Activated T-cell treated with anti-CD3 and anti-CD28 coated beads for 48 hours (primary cell): Measurements from ENCODE around the gene VWA8.
"Not testable (repeated sequence)": the region's sequence is repeated elsewhere in the genome, so short reads cannot be mapped to it uniquely, and the experiment has no call there.

Experiments used
- DNase-seq: peaks from one replicate; pipeline ENCODE4 v3.0.0-alpha.2; 2020; ENCODE audit warnings: low read depth

VWA8 gene

DNA sequence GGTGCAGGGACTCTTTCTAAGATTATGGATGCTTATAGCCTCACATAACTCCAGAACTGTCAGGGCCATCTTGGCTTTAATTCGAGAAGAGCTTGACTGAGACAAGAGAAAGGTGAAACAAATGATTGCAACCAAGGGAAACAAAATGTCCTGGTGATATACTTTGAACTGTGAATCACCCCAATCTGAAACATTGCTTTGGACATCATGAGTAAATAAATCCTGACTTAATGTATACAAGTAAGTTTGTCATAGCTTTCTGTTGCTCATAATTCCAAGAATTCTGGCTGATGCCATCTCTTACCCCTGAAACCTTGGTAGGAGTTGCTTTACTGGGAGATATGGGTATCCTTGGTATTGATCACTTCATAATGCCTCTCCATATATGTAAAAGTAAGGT lies 5.8 kb upstream of the VWA8 start:
- no peak for DNase-seq

DNA sequence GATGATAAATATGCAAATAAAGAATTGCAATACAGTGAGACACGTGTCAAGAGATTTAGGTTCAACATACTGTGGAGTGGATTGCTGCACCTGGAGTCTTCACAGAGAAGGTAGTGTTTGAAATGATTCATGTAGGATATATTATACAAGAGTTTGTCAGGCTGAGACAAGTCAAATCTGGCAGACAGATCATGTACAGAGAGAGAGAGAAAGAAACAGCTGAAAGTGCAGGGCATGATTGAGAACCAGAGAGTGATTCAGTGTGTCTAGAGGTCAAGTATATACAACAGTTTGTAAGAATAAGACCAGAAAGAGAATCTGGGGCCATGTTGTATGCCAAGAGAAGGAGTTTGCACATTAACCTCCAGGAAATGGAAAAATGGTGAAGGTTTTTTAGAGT lies 2.1 kb upstream of the VWA8 start:
- no peak for DNase-seq

DNA sequence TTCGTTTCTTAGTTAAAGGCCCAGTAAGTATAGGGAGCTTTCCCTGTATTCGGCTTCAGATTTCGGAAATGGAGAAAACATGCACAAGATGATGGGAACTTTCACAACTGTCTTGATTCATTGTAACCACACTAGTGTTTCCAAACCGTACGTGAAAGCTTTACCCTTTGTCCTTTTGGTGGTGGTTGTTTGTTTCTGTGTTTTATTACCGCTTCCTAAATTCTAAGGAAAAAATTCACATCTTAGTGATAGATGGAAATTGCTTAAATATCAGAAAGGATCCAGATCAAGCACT lies 504 bp upstream of the VWA8 start:
- no peak for DNase-seq

DNA sequence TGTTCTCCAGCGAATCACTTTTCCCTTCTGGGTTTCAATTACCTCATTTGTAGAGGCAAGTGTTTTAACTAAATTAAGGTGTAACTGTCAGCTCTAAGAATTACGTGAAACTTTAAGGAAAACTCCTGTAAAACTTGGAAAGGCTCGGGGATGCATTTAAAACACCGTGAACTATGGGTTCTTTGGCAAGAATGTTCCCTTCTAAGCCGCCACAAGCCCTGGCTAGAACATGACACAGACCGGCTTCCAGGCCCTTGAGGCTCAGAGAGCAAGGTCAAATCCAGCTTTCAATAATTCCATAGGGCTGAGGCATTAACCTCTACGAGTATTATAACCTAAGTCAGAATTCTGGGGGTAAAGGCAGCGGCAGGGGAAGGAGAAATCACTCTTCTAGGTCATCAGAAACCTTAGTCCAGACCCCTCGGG lies 685 bp downstream of the VWA8 start:
- no peak for DNase-seq

DNA sequence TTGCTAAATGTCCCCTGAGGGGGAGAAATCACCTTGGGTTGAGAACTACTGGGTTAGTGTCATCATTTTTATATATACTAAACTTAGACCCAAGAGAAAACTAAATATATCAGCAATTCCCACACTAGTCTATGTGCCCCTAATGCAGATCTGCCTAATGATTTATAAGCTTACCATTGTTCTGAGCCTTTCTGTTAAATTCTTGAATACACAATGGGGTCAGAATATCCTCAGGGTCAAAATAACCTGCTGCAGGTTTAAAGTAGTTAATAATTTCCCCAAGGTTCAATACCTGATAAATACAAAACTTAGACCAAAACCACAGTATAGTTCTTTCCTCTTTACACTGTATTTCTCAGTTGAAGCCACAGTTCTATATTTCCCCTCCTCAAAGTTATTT lies 4.6 kb downstream of the VWA8 start:
- no peak for DNase-seq

DNA sequence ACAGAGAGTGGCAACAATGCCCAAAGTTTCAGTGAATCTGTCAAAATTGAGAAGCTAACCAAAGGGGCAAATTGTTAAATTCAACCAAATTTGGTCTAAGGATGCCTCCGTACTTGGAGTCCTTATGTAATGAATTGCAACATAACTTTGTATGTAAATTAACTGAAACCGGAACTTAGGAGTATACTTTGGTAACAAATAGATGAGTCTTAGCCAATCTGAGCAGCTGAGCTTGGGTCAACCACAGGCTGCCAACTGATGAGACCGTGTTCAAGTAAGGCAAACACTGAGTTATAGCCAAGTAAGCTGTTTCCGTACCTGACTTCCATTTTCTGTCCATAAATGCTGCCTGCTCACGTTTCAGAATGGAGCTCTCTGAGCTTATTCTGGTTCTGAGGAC lies 5.3 kb downstream of the VWA8 start:
- DNase-seq: no peak

DNA sequence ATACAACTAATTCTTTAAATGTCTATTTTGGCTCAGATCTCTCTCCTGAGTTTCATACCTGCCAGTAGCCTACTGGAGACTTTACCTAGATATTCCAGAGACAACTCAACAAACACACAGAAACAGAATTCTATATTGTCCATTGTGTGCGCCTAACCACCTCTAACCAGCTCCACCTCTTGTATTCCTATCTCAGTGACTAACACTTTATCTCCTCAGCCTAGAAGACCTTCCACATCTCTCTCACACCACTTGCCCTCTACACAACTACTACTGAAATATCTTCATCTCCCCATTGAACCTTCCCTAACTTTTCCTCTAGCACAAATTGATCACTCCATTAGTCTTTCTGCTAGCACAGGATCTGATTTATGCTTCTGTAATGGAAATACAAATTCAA lies 6.7 kb downstream of the VWA8 start:
- DNase-seq: no peak

DNA sequence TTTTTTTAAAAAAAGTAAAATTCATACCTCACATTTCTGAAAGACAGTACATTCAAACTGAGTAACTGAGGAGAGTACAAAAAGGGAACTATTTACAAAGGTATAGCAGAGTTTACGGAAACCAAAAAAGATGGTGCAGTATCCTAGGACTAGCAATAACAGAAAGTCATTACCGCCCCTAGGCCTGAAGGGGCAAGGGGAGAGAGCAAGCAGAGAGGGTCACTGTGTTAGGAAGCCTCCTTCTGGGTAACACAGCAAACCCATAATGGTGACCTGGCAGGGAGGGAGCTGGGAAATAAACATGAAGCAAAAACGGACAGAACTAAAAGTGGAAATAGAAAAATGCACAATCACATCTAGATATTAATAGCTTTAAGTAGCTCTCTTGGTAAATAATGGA lies 8.2 kb downstream of the VWA8 start:
- no peak for DNase-seq

DNA sequence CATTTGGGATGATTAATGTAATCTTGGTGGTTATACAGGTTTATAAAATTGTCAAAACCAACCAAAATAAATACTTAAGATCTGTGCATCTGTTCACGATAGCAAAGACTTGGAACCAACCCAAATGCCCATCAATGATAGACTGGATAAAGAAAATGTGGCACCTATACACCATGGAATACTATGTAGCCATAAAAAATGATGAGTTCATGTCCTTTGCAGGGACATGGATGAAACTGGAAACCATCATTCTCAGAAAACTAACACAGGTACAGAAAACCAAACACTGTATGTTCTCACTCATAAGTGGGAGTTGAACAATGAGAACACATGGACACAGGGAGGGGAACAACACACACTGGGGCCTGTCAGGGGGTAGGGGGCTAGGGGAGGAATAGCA lies 11.8 kb downstream of the VWA8 start:
- not testable (repeated sequence) for DNase-seq

DNA sequence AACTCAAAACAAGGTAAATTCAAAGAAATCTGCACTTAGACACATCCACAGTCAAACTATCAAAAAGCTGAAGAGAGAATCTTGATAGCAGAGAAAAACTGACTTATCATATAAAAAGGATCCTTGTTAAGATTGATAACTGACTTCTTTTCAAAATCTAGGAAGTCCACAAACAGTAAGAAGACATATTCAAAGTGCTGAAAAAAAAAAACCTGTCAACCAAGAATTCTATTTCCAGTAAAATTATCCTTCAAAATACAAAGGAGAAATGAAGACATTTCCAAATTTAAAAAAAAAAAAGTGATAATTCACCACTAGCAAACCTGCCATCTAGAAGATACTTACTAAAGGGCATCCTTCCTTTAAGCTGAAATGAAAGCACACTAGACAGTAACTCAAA lies 15.0 kb downstream of the VWA8 start:
- no peak for DNase-seq

DNA sequence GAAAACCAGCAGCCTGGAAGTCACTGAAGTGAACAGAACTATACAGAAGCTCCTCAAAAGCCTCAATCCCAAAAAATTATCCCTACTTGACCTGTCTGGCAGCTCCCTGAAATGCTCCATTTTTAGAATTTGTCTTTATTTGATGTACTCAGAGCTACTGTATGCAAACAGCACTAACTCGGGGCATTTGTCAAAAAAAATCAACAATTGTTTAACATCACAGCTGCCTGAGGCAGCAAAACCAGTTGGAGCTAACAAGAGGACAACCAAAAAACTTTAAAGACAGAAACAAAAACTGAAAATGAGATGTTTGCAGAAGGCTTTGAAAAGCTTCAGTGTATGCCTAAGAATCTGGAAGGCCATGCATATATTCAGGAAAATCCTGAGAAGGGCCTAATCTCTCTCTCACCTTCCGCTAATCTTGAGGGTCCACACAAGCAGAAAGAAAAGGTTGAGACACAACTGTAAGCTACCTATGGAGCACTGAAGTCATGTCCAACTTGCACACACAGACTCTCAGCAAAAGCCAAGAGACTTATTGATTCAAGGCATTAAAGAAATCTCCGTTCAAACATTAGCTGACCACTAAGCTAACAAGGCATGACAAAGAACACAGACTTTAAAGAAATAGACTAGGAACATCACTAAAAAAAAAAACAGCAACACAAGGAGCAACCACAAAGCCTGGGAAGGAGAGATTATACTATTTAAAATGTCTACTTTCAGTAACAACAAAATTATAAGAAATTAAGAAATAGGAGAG lies 16.1 kb downstream of the VWA8 start:
- no peak for DNase-seq

DNA sequence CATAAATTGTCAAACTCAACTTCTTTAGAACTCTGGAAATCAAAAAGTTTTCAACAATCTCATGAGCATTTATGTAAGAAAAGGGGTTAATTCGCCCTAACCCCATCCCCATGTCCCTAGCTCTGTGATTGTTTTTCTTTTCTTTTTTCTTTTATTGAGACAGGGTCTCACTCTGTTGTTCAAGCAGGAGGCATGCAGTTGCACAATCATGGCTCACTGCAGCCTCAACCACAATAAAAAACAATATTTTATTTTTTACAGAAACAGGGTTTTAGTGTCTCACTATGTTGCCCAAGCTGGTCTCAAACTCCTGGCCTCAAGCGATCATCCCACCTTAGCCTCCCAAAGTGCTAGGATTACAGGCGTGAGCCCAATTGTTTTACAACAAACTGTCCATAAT lies 16.7 kb downstream of the VWA8 start:
- DNase-seq: no peak

DNA sequence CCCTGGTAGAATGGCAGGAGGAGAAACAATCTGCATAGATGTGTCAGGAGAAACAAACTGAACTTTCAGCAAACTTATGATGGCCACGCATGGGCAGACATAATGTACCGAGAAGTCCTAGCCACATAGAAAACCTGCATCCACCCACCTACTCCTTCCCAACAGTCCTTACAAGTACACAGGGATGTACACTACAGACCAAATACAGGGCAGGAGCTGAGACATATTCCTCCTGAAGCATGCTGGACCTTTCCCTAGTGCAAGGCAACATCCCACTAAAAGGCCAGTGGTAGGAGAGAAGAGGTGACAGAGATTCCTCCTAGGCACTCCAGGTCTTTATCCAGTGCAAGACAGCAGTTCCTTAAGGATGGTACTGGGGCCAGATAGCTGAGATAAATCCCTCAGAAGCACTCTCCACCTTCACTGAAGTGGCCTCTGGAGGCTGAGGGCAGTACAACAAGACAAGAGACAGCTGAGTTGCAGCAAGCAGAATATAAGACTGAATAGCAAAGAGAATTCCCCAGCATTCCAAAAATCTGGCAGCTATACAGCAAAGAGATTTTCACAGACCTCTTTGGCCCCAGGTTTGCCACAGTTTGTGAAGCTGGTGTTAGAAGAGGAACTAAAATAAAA lies 18.3 kb downstream of the VWA8 start:
- no peak for DNase-seq

DNA sequence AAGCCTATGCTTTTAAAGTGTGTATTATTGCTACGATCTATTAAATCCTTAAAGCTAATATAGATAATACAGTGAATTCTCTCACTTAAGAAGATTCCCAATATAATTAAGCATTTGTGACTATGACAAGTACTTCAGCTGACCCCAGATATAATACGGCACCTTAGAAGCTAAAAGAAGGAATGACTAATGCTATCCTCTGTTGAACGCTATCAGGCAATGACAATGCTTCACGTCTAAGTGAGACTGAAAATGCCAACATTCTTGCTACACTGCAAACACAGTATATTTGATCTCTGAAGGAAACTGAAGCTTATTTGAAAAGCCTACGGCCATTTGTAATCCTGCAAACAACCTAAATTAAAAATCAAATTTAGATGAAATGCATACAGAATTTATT lies 19.7 kb downstream of the VWA8 start:
- DNase-seq: no peak

DNA sequence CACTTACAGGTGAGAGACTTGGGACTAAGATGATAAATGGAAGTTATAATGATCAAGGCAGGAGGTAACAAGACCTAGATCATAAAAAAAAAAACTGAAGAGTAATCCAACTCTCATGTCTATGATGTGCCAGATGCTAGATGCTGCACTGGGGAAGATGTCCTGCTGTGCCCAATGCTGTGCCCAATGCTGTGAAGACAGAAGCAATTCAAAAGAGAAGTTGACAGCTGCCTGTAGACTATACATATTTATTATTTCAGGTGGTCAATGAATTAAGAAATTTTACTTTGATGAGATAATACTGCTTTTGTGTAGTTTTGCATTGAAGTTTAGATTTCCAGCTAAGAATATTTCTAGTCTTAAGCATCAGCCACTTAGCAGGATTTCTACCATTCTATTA lies 21.5 kb downstream of the VWA8 start:
- no peak for DNase-seq

DNA sequence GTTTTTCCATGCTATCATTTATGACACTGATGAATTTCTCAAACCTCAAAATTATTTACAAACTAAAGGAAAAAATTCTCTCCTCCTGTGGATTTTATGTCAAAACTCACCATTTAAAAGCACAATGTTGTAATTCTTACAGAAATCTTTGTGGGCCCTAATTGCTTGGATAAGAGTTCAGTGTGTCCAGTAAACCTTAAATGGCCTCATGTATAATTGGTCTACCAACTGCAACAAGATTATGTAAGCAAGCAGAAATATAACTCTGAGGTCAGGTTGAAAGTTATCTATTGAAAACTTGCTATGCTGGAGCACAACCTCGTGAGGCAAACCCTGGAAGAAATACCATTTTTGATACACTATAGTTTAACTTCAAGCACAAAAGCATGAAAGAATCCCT lies 22.0 kb downstream of the VWA8 start:
- DNase-seq: no peak

DNA sequence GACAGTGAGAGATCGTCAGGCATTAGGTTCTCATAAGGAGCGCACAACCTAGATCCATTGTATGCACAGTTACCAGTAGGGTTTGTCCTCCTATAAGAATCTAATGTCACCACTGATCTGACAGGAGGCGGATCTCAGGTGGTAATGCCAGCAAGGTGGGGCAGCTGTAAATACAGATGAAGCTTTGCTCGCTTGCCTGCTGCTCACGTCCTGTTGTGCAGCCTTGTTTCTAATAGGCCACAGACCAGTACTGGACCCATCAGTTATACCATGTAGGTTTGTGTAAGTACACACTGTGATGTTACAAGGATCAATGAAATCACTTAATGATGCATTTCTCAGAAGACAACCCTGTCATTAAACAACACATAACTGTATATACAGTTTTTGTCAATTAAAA lies 23.5 kb downstream of the VWA8 start:
- no peak for DNase-seq

DNA sequence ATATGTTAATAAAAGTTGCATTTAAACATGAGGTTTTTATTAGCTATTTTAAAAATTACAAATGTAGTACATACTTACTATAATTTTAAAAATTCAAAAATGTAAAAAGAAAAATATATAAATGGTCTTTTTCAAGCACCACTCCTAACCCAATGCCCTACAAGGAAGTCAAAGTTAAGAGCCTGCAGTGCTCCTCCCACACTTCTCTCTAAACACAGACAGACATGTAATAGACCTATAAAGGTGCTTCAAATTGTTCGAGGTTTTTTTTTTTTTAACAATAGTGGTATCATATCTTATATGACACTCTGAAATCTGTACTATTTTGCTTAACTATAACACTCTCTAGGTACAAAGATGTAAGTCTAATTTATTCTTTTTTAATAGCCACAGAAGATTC lies 25.4 kb downstream of the VWA8 start:
- DNase-seq: no peak

DNA sequence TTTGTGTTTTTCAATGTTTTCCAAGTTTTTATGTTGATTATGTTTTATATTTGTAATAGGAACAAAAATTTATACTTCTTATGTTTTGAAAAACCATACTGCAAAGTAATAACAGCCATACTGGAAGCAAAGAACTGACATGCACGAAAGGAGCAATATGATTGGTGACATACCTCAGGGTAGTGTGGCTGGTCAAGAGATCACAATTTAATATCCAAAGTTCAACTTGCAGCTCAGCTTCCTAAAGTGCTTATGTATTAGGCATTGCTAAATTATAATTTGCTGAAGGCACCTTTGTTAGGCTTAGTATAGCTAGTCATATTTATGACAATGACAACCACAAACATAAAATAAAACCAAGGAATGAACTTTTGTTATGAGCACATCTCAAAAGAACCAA lies 25.9 kb downstream of the VWA8 start:
- DNase-seq: no peak

DNA sequence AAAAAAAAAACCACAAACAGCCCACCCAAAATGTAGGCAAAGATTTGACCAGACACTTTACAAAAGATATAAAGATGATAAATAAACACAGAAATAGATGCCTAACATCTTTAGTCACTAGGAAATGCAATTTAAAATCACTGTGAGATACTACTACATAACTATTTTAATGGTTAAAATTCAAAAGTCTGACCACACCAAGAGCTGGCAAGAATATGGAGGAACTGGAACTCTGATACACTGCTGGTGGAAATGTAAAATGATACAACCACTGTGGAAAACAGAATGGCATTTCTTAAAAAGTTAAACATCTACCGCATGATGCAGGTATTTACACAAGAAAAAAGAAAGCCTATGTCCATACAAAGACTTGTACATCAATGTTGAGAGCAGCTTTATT lies 26.8 kb downstream of the VWA8 start:
- DNase-seq: no peak

DNA sequence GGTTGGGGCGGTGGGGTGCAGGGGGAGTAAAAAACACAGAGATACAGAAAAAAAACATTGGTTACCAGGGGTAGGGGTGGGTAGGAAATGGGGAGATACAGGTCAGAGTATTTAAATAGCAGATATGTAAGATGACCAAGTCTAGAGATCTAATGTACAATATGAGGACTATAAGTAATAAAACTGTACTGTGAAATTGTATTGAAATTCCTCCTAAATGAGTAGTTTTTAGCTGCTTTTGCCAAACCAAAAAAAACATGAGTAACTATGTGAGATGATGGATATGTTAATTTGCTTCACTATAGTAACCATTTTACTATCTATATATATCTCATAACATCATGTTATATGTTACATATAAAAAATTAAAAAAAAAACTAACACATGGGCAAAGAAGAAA lies 29.6 kb downstream of the VWA8 start:
- DNase-seq: no peak

DNA sequence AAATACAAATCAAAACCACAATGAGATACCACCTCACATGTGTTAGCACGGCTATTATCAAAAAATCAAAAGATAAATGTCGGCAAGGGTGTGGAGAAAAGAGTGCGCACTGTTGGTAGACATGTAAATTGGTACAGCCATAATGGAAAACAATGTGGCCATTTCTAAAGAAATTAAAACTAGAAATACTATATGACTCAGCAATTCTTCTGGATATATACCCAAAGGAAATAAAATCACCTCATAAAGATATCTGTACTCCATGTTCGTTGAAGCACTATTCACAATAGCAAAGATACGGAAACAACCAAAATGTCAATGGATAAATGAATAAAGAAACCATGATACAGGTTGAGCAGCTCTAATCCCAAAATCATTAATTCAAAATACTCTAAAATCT lies 30.8 kb downstream of the VWA8 start:
- no peak for DNase-seq

DNA sequence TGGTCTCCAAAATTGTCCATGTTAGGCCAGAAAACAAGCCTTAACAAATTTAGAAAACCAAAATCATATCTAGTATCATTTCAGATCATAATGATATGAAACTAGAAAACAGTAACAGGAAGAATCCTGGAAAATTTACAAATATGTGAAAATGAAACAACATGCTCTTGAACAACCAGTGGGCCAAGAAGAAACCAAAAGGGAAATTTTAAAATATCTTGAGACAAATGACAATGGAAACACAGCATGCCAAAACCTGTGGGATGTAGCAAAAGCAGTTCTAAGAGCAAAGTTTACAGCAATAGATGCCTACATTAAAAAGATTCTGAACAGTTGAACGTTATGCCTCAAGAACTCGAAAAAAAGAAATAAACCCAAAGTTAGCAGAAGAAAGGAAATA lies 32.6 kb downstream of the VWA8 start:
- DNase-seq: no peak

DNA sequence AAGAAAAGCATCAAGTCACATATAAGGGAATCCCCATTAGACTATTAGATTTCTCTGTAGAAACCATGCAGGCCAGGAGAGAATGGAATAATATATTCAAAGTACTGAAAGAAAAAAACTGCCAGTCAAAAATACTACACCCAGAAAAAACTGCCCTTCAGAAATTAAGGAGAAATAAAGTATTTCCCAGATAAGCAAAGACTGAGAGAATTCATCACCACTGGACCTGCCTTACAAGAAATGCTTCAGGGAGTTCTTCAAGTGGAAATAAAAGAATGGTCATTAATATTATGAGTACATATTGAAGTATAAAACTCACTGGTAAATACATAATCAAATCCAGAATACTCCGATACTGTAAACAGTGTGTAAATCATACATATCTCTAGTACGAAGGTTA lies 35.9 kb downstream of the VWA8 start:
- no peak for DNase-seq
